IMR-90 (cell line): Measurements from ENCODE around the gene CPEB3.

Experiments
- POLR2A ChIP-seq: IDR thresholded peaks from 2 replicates; pipeline ENCODE4 v1.6.1; 2012; ENCODE audit warnings: mild to moderate bottlenecking, low read depth, low read length
- RFX5 ChIP-seq: IDR thresholded peaks from 2 replicates; pipeline ENCODE4 v1.8.0; 2012; ENCODE audit warnings: low read depth, mild to moderate bottlenecking, low read length, moderate library complexity
- TF ChIP-seq, protein P1 (sequence below): conservative IDR thresholded peaks from 2 replicates; pipeline ENCODE4 v1.5.1; 2012; ENCODE audit warnings: mild to moderate bottlenecking, low read depth, low read length, improper control_type of control experiment

DNA sequence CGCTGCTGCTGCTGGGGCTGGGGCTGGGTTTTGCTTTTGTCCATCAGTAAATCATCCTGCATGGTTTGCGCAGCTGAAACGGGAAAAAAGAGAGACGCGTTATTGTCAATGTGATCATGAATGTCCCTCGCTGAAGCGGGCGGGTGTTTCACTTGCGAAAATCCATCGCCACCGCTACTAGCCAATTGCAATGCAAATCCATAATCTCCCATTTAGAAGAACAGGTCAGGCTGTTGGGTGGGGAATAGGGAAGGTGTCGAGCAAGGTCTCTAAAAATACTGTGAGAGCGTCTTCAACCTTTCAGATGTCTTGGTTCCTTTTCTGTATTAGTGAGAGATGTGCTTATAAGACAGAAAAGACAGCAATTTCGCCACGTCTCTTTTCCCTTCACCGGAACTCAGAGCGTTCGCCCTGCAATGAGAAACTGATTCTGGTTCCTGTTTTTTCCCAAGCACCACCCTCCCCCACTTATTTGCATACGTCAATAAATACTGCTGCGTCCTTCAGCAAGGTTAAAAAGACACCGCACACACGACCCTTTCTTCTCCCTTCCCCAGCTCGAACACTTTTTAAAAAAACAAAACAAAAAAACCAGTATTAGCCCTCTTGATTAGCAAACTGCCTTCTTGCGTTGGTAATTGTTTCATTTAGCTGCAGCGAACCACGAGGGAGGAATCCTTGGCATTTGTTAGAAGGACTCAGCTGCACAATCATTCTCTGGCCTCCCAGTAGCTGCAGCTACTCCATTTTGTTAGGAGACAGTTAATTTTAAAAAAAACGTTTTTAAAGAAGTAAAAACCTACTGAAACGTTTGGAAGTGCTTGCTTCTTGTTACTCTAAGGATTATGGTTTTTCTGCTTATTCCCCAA is 50.4 kb downstream of the CPEB3 start:
- TF ChIP-seq, protein P1, sequence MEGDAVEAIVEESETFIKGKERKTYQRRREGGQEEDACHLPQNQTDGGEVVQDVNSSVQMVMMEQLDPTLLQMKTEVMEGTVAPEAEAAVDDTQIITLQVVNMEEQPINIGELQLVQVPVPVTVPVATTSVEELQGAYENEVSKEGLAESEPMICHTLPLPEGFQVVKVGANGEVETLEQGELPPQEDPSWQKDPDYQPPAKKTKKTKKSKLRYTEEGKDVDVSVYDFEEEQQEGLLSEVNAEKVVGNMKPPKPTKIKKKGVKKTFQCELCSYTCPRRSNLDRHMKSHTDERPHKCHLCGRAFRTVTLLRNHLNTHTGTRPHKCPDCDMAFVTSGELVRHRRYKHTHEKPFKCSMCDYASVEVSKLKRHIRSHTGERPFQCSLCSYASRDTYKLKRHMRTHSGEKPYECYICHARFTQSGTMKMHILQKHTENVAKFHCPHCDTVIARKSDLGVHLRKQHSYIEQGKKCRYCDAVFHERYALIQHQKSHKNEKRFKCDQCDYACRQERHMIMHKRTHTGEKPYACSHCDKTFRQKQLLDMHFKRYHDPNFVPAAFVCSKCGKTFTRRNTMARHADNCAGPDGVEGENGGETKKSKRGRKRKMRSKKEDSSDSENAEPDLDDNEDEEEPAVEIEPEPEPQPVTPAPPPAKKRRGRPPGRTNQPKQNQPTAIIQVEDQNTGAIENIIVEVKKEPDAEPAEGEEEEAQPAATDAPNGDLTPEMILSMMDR: no peak
- TF ChIP-seq RFX5 (no peak), POLR2A (no peak)
